Measurements from ENCODE around the gene NCOA6. TPM values are rescaled to one million over a fixed set of nuclear protein-coding genes. Genes with fewer than 3 reads are reported as not detected.

Gene NCOA6
- total RNA-seq, 1 donor from 2014 or later, result 14.0 TPM

DNA sequence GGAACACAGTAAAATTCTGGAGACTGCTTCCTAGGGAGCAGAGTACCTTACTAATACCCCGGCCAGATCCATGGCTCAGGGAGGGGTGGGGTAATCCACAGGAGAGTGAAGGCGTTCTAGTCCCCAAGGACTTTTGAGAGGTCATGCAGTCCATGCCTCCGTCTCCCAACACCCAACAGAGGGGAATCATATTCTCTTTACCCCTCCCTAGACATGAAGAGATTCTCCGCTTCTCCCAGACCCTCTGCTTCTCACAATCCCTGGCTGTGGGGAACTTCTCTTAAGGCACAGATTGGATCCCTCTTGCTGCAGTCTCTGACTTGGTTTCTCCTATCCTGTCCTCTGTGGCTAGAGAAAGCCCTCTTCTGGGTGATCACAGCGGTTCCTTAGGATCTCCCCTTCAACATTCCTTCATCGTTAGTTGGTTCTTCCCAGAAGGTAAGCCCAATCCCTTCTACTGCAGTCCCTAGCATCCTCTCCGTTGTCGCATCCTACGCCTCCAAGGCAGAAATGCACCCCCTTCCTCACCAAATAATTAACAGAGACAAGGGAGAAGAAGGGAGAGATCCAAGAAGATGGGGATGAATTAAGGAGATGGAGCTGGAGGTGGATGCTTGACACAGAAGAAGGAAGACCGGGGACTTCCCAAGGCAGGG lies 46.6 kb upstream of the NCOA6 start:
- intact Hi-C loops (cut with micrococcal nuclease), result loop anchor here (5.0 kb wide), 1 partner anchor 90 kb away; no protein-coding TSS in a partner anchor
- TF ChIP-seq, protein P1, sequence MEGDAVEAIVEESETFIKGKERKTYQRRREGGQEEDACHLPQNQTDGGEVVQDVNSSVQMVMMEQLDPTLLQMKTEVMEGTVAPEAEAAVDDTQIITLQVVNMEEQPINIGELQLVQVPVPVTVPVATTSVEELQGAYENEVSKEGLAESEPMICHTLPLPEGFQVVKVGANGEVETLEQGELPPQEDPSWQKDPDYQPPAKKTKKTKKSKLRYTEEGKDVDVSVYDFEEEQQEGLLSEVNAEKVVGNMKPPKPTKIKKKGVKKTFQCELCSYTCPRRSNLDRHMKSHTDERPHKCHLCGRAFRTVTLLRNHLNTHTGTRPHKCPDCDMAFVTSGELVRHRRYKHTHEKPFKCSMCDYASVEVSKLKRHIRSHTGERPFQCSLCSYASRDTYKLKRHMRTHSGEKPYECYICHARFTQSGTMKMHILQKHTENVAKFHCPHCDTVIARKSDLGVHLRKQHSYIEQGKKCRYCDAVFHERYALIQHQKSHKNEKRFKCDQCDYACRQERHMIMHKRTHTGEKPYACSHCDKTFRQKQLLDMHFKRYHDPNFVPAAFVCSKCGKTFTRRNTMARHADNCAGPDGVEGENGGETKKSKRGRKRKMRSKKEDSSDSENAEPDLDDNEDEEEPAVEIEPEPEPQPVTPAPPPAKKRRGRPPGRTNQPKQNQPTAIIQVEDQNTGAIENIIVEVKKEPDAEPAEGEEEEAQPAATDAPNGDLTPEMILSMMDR (IDR thresholded peaks at IDR 0.05; ENCODE audit: borderline replicate concordance), result no peak
- Histone ChIP-seq H3K4me3 (peak overlapping the region; percentile 89), H3K27ac (replicated peaks) (peak overlapping the region; percentile 84), H3K9me3 (replicated peaks) (no peaks in the 10 kb centered on the region), H3K27me3 (ENCODE audit: low read depth) (no peaks in the 10 kb centered on the region), H3K36me3 (no peaks in the 10 kb centered on the region), H3K4me1 (peaks cover 63% of the 10 kb centered on the region)
- DNase-seq, result no peak

DNA sequence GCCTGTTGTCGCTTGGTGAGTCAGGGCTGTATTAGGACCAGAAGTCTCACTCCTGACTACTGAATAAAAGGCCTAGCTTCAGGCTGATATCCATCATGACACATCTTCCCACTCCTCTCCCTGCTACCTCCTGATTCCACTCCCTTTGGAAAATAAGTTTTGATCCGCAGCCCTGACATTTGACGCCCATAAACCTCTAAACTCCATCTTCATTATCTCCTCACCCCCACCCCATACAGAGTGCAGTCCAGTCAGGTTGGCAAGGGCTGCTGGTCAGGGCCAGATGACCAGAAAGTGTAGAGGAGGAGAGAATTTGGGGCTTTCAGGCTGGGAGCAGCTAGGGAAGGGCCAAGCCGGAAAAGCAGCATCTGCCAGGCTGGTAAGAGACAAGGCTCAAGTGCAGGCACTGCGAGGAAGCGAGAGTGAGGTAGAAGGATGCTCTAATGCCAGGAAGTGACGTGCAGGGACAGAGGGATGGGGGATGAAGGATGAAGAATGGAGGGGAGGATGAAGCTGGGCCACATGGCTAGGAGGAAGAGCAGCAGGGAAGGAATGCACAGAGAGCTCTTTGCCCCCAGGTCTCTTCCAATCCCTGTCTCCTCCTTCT lies 46.0 kb upstream of the NCOA6 start:
- H3K27ac ChIP-seq (replicated peaks), result peak overlapping the region; percentile 84
- TF ChIP-seq, protein P1 (IDR thresholded peaks at IDR 0.05; ENCODE audit: borderline replicate concordance), result no peak
- H3K4me3 ChIP-seq, result peak overlapping the region; percentile 89
- no peaks in the 10 kb centered on the region for H3K27me3 ChIP-seq (ENCODE audit: low read depth)
- peaks cover 56% of the 10 kb centered on the region for H3K4me1 ChIP-seq
- intact Hi-C loops (cut with micrococcal nuclease), result loop anchor here (5.0 kb wide), 1 partner anchor 91 kb away; no protein-coding TSS in a partner anchor
- no peaks in the 10 kb centered on the region for H3K9me3 ChIP-seq (replicated peaks)
- DNase-seq, result no peak
- H3K36me3 ChIP-seq, result no peaks in the 10 kb centered on the region

DNA sequence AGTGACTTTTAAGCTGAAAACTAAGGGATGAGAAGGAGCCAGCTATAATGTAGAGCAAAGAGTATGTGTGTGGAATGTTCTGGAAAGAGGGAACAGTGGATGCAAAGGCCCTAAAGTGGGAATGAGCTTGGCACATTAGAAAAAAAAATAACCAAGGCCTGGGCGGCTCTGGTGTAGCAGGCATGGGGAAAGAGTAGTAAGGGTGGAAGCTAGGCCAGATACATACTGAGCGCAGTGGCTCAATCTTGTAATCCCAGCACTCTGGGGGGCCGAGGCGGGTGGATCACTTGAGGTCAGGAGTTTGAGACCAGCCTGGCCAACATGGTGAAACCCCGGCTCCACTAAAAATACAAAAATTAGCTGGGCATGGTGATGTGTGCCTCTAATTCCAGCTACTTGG lies 38.8 kb upstream of the NCOA6 start:
- H3K27me3 ChIP-seq (ENCODE audit: low read depth), result no peaks in the 10 kb centered on the region
- intact Hi-C loops (cut with micrococcal nuclease), result no loop called here
- TF ChIP-seq, protein P1 (IDR thresholded peaks at IDR 0.05; ENCODE audit: borderline replicate concordance), result no peak
- peaks cover 18% of the 10 kb centered on the region for H3K4me1 ChIP-seq
- no peaks in the 10 kb centered on the region for H3K9me3 ChIP-seq (replicated peaks)
- no peak for DNase-seq
- peaks cover 21% of the 10 kb centered on the region for H3K36me3 ChIP-seq
- H3K27ac ChIP-seq (replicated peaks), result peak overlapping the region; percentile 22
- H3K4me3 ChIP-seq, result no peak overlapping the region

DNA sequence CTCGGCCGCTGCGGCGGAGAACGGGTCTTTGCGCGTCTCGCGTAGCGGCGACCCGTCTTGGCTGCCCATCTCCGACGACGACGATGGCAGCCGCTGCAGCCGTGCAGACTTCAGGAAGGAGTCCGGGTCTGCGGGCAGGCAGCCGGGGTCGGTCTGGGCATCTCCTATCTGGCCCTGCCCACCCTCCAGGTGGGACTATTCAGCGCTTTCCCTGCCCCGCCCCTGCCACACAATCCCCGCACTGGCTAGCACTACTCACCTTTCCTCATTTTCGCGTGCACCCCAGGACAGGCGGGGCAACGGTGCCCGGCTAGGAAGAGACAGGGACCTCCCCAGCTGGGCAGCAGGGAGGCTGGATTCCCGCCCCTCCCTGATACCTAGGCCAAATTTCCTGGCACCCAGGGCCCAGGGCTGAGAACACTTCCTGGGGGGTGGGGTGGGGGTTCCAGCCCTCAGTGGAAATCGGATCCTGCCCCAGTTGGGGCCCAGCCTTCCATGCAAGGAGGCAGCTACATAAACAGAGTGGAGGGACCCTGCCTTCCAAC lies 38.0 kb upstream of the NCOA6 start:
- Histone ChIP-seq H3K27me3 (ENCODE audit: low read depth) (no peaks in the 10 kb centered on the region), H3K4me3 (no peak overlapping the region), H3K9me3 (replicated peaks) (no peaks in the 10 kb centered on the region), H3K27ac (replicated peaks) (no peak overlapping the region), H3K4me1 (peaks cover 18% of the 10 kb centered on the region), H3K36me3 (peaks cover 25% of the 10 kb centered on the region)
- TF ChIP-seq, protein P1 (IDR thresholded peaks at IDR 0.05; ENCODE audit: borderline replicate concordance), result no peak
- intact Hi-C loops (cut with micrococcal nuclease), result no loop called here
- no peak for DNase-seq

DNA sequence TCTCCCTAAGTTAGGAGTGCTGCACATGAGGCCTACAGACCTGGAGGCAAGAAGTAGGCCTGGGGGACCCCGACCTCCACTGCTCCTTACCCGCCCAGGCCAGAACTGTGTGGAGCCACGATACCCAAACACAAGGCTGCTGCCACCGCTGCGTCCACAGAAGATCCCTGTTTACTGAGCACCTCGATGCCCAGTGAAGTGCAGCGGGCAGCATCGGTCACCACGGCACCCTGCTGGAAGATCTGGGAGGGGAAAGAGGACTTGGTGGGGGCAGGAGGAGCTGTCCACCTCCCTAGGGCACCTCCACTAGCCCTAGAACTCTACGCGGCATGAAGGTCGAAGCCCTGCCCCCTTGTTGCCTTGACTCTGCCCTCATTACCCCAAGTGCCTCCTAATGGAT lies 37.3 kb upstream of the NCOA6 start:
- DNase-seq, result no peak
- intact Hi-C loops (cut with micrococcal nuclease), result no loop called here
- H3K9me3 ChIP-seq (replicated peaks), result no peaks in the 10 kb centered on the region
- TF ChIP-seq, protein P1 (IDR thresholded peaks at IDR 0.05; ENCODE audit: borderline replicate concordance), result no peak
- no peak overlapping the region for H3K27ac ChIP-seq (replicated peaks)
- no peaks in the 10 kb centered on the region for H3K27me3 ChIP-seq (ENCODE audit: low read depth)
- no peak overlapping the region for H3K4me3 ChIP-seq
- H3K4me1 ChIP-seq, result peaks cover 18% of the 10 kb centered on the region
- peaks cover 32% of the 10 kb centered on the region for H3K36me3 ChIP-seq

All from left ventricle myocardium inferior (tissue), 1 donor.